ENCODE measurements around the gene MS4A4E. TPM values are rescaled to one million over a fixed set of nuclear protein-coding genes. Genes with fewer than 3 reads are reported as not detected.

The MS4A4E gene
- total and polyA plus RNA-seq, 2 donors, result 0.24 to 1.9 TPM

GRCh38 chr11:60265373-60266214 is 22.7 kb upstream of the MS4A4E start:
- Histone ChIP-seq H3K4me1 (ENCODE audit: control insufficient read depth in 2 of 2, insufficient read depth in 2 of 2, low read length in 2 of 2) (no peaks in the 10 kb centered on the region), H3K27me3 (ENCODE audit: control insufficient read depth in 2 of 2, insufficient read depth in 1 of 2, low read length in 1 of 2) (no peaks in the 10 kb centered on the region), H3K27ac (ENCODE audit: low read depth in 1 of 2, low read length in 1 of 2) (no peak overlapping the region), H3K4me3 (ENCODE audit: low read length in 2 of 2) (no peak overlapping the region), H3K9me3 (ENCODE audit: control insufficient read depth in 2 of 2, insufficient read depth in 1 of 2, low read length in 1 of 2) (no peaks in the 10 kb centered on the region), H3K36me3 (ENCODE audit: control insufficient read depth in 2 of 2, insufficient read depth in 2 of 2, low read length in 1 of 2) (no peaks in the 10 kb centered on the region)
- 35% methylated on average over 4 of the region's 4 CpGs for WGBS
- DNase-seq (ENCODE audit: low read depth in 6 of 9, low spot score in 9 of 9), result peak in 5 of 9 donors; percentile 11 to 37 (median 26)

GRCh38 chr11:60264644-60265043 is 21.7 kb upstream of the MS4A4E start:
- 94% methylated on average over 5 of the region's 5 CpGs for WGBS
- no peaks in the 10 kb centered on the region for H3K36me3 ChIP-seq (ENCODE audit: control insufficient read depth in 2 of 2, insufficient read depth in 2 of 2, low read length in 1 of 2)
- no peak overlapping the region for H3K4me3 ChIP-seq (ENCODE audit: low read length in 2 of 2)

GRCh38 chr11:60263402-60263801 is 20.5 kb upstream of the MS4A4E start:
- H3K4me3 ChIP-seq (ENCODE audit: low read length in 2 of 2), result no peak overlapping the region
- no peaks in the 10 kb centered on the region for H3K9me3 ChIP-seq (ENCODE audit: control insufficient read depth in 2 of 2, insufficient read depth in 1 of 2, low read length in 1 of 2)
- WGBS, result 90% methylated on average over 4 of the region's 4 CpGs
- no peaks in the 10 kb centered on the region for H3K36me3 ChIP-seq (ENCODE audit: control insufficient read depth in 2 of 2, insufficient read depth in 2 of 2, low read length in 1 of 2)
- no peak for DNase-seq (ENCODE audit: low read depth in 6 of 9, low spot score in 9 of 9)
- no peaks in the 10 kb centered on the region for H3K27me3 ChIP-seq (ENCODE audit: control insufficient read depth in 2 of 2, insufficient read depth in 1 of 2, low read length in 1 of 2)
- H3K27ac ChIP-seq (ENCODE audit: low read depth in 1 of 2, low read length in 1 of 2), result no peak overlapping the region
- no peaks in the 10 kb centered on the region for H3K4me1 ChIP-seq (ENCODE audit: control insufficient read depth in 2 of 2, insufficient read depth in 2 of 2, low read length in 2 of 2)

More at GRCh38 chr11:60264644-60265043, 21.7 kb upstream of the MS4A4E start:
- no peaks in the 10 kb centered on the region for H3K27me3 ChIP-seq (ENCODE audit: control insufficient read depth in 2 of 2, insufficient read depth in 1 of 2, low read length in 1 of 2)
- no peak for DNase-seq (ENCODE audit: low read depth in 6 of 9, low spot score in 9 of 9)
- H3K4me1 ChIP-seq (ENCODE audit: control insufficient read depth in 2 of 2, insufficient read depth in 2 of 2, low read length in 2 of 2), result no peaks in the 10 kb centered on the region
- H3K27ac ChIP-seq (ENCODE audit: low read depth in 1 of 2, low read length in 1 of 2), result no peak overlapping the region
- H3K9me3 ChIP-seq (ENCODE audit: control insufficient read depth in 2 of 2, insufficient read depth in 1 of 2, low read length in 1 of 2), result no peaks in the 10 kb centered on the region

- Histone ChIP-seq H3K4me3 (ENCODE audit: low read length in 2 of 2) (no peak overlapping the region), H3K36me3 (ENCODE audit: control insufficient read depth in 2 of 2, insufficient read depth in 2 of 2, low read length in 1 of 2) (no peaks in the 10 kb centered on the region), H3K9me3 (ENCODE audit: control insufficient read depth in 2 of 2, insufficient read depth in 1 of 2, low read length in 1 of 2) (no peaks in the 10 kb centered on the region), H3K27ac (ENCODE audit: low read depth in 1 of 2, low read length in 1 of 2) (no peak overlapping the region), H3K4me1 (ENCODE audit: control insufficient read depth in 2 of 2, insufficient read depth in 2 of 2, low read length in 2 of 2) (no peaks in the 10 kb centered on the region), H3K27me3 (ENCODE audit: control insufficient read depth in 2 of 2, insufficient read depth in 1 of 2, low read length in 1 of 2) (no peaks in the 10 kb centered on the region)
- WGBS, result 83% methylated on average over 4 of the region's 4 CpGs
- no peak for DNase-seq (ENCODE audit: low read depth in 6 of 9, low spot score in 9 of 9)
Observed at GRCh38 chr11:60261014-60261413, 18.1 kb upstream of the MS4A4E start.

- peaks cover 2 to 10% of the 10 kb centered on the region in 2 donors for H3K9me3 ChIP-seq (ENCODE audit: control insufficient read depth in 2 of 2, insufficient read depth in 1 of 2, low read length in 1 of 2)
- 98% methylated on average over 4 of the region's 4 CpGs for WGBS
- no peaks in the 10 kb centered on the region for H3K4me1 ChIP-seq (ENCODE audit: control insufficient read depth in 2 of 2, insufficient read depth in 2 of 2, low read length in 2 of 2)
- H3K4me3 ChIP-seq (ENCODE audit: low read length in 2 of 2), result no peak overlapping the region
- no peaks in the 10 kb centered on the region for H3K36me3 ChIP-seq (ENCODE audit: control insufficient read depth in 2 of 2, insufficient read depth in 2 of 2, low read length in 1 of 2)
- H3K27ac ChIP-seq (ENCODE audit: low read depth in 1 of 2, low read length in 1 of 2), result no peak overlapping the region
- no peaks in the 10 kb centered on the region for H3K27me3 ChIP-seq (ENCODE audit: control insufficient read depth in 2 of 2, insufficient read depth in 1 of 2, low read length in 1 of 2)
- no peak for DNase-seq (ENCODE audit: low read depth in 6 of 9, low spot score in 9 of 9)
Observed at GRCh38 chr11:60257956-60258722, 15.2 kb upstream of the MS4A4E start.

GRCh38 chr11:60252213-60253108 is 9.5 kb upstream of the MS4A4E start:
- Histone ChIP-seq H3K36me3 (ENCODE audit: control insufficient read depth in 2 of 2, insufficient read depth in 2 of 2, low read length in 1 of 2) (no peaks in the 10 kb centered on the region), H3K27me3 (ENCODE audit: control insufficient read depth in 2 of 2, insufficient read depth in 1 of 2, low read length in 1 of 2) (no peaks in the 10 kb centered on the region), H3K4me3 (ENCODE audit: low read length in 2 of 2) (no peak overlapping the region), H3K27ac (ENCODE audit: low read depth in 1 of 2, low read length in 1 of 2) (no peak overlapping the region), H3K9me3 (ENCODE audit: control insufficient read depth in 2 of 2, insufficient read depth in 1 of 2, low read length in 1 of 2) (peaks cover 2 to 10% of the 10 kb centered on the region in 2 donors), H3K4me1 (ENCODE audit: control insufficient read depth in 2 of 2, insufficient read depth in 2 of 2, low read length in 2 of 2) (no peaks in the 10 kb centered on the region)
- 92% methylated on average over 2 of the region's 2 CpGs for WGBS
- DNase-seq (ENCODE audit: low read depth in 6 of 9, low spot score in 9 of 9), result no peak

- no peaks in the 10 kb centered on the region for H3K36me3 ChIP-seq (ENCODE audit: control insufficient read depth in 2 of 2, insufficient read depth in 2 of 2, low read length in 1 of 2)
- WGBS, result 61% methylated on average over 6 of the region's 6 CpGs
- no peaks in the 10 kb centered on the region for H3K4me1 ChIP-seq (ENCODE audit: control insufficient read depth in 2 of 2, insufficient read depth in 2 of 2, low read length in 2 of 2)
- H3K4me3 ChIP-seq (ENCODE audit: low read length in 2 of 2), result no peak overlapping the region
- no peaks in the 10 kb centered on the region for H3K27me3 ChIP-seq (ENCODE audit: control insufficient read depth in 2 of 2, insufficient read depth in 1 of 2, low read length in 1 of 2)
- no peak overlapping the region for H3K27ac ChIP-seq (ENCODE audit: low read depth in 1 of 2, low read length in 1 of 2)
- H3K9me3 ChIP-seq (ENCODE audit: control insufficient read depth in 2 of 2, insufficient read depth in 1 of 2, low read length in 1 of 2), result peaks cover 2 to 10% of the 10 kb centered on the region in 2 donors
- DNase-seq (ENCODE audit: low read depth in 6 of 9, low spot score in 9 of 9), result peak in 6 of 9 donors; percentile 4 to 50 (median 25)
Observed at GRCh38 chr11:60251485-60252212, 8.7 kb upstream of the MS4A4E start.

GRCh38 chr11:60241786-60242185 is 1.2 kb downstream of the MS4A4E start:
- 97% methylated on average over 3 of the region's 3 CpGs for WGBS
- DNase-seq (ENCODE audit: low read depth in 6 of 9, low spot score in 9 of 9), result no peak
- H3K36me3 ChIP-seq (ENCODE audit: control insufficient read depth in 2 of 2, insufficient read depth in 2 of 2, low read length in 1 of 2), result no peaks in the 10 kb centered on the region
- no peak overlapping the region for H3K27ac ChIP-seq (ENCODE audit: low read depth in 1 of 2, low read length in 1 of 2)
- no peaks in the 10 kb centered on the region for H3K9me3 ChIP-seq (ENCODE audit: control insufficient read depth in 2 of 2, insufficient read depth in 1 of 2, low read length in 1 of 2)
- no peak overlapping the region for H3K4me3 ChIP-seq (ENCODE audit: low read length in 2 of 2)
- H3K4me1 ChIP-seq (ENCODE audit: control insufficient read depth in 2 of 2, insufficient read depth in 2 of 2, low read length in 2 of 2), result no peaks in the 10 kb centered on the region
- no peaks in the 10 kb centered on the region for H3K27me3 ChIP-seq (ENCODE audit: control insufficient read depth in 2 of 2, insufficient read depth in 1 of 2, low read length in 1 of 2)
